ENCODE results near the gene EPHB1. TPM values are rescaled to one million over a fixed set of nuclear protein-coding genes. Genes with fewer than 3 reads are reported as not detected.

Gene EPHB1
- total RNA-seq, 1 experiment from 2014 or later, result 2.8 TPM

GRCh38 chr3:134852893-134853351, 57.9 kb downstream of the EPHB1 start:
- no peak overlapping the region for H3K4me3 Mint-ChIP-seq
- H3K18ac ChIP-seq (ENCODE audit: insufficient read length, low read depth, low read length), result no peak overlapping the region
- H3K14ac ChIP-seq (ENCODE audit: insufficient read depth, low read length), result no peak overlapping the region
- no peaks in the 10 kb centered on the region for H3K9me3 Mint-ChIP-seq
- no peak overlapping the region for H4K8ac ChIP-seq (replicated peaks; ENCODE audit: insufficient read length, low read depth, low read length)
- WGBS (ENCODE audit: extremely low coverage, insufficient read length, low lambda C conversion rate), result no CpG with 5 or more reads among the region's 4 CpGs
- no peaks in the 10 kb centered on the region for H3K79me2 ChIP-seq (ENCODE audit: insufficient read depth, low read length)
- H3K4me1 Mint-ChIP-seq, result peaks cover 18 to 21% of the 10 kb centered on the region in 2 experiments
- H3K36me3 Mint-ChIP-seq (ENCODE audit: insufficient read depth in 1 of 3, low read depth in 3 of 3), result no peaks in the 10 kb centered on the region; a peak in 1 of 7 replicates
- no peaks in the 10 kb centered on the region for H3K23me2 ChIP-seq (ENCODE audit: insufficient read length, low read depth, low read length, poor library complexity, severe bottlenecking)
- no peak overlapping the region for H4K5ac ChIP-seq (ENCODE audit: insufficient read length, low read depth, low read length)
- H2BK5ac ChIP-seq (ENCODE audit: insufficient read length, low read length), result no peak overlapping the region
- H3K9ac ChIP-seq (ENCODE audit: extremely low read depth, insufficient read length, low read length), result no peak overlapping the region
- DNase-seq, result no peak
- H3K27ac Mint-ChIP-seq, result no peak overlapping the region
- H2BK15ac ChIP-seq (ENCODE audit: low read depth, low read length), result no peak overlapping the region
- peaks cover 3% of the 10 kb centered on the region for H3K27me3 Mint-ChIP-seq (ENCODE audit: low read depth)
- H4K20me1 ChIP-seq (ENCODE audit: control insufficient read depth, insufficient read depth, insufficient read length), result no peaks in the 10 kb centered on the region
- H2AK5ac ChIP-seq (ENCODE audit: insufficient read length, low read length), result no peak overlapping the region
- no peak overlapping the region for H3K4ac ChIP-seq (ENCODE audit: low read depth, low read length)
- no peak overlapping the region for H2AFZ ChIP-seq (ENCODE audit: low read length)
- H3K27ac ChIP-seq (ENCODE audit: insufficient read length, low read depth, low read length), result no peak overlapping the region
- H3K23ac ChIP-seq (ENCODE audit: insufficient read length, low read depth, low read length), result no peak overlapping the region
- H2BK120ac ChIP-seq (ENCODE audit: low read depth, low read length, poor library complexity, severe bottlenecking), result no peak overlapping the region
- H3K4me1 ChIP-seq (ENCODE audit: insufficient read depth, low read length), result peaks cover 2% of the 10 kb centered on the region; the same call in 1 of the 2 replicates
- H2BK20ac ChIP-seq (ENCODE audit: low read depth, low read length, poor library complexity, severe bottlenecking), result no peak overlapping the region
- H3K9me3 ChIP-seq (ENCODE audit: control insufficient read depth, low read depth, low read length), result no peaks in the 10 kb centered on the region
- H3K56ac ChIP-seq (ENCODE audit: insufficient read length, low read depth, low read length), result no peak overlapping the region
- no peaks in the 10 kb centered on the region for H3K79me1 ChIP-seq (ENCODE audit: insufficient read depth, low read depth, low read length, poor library complexity, severe bottlenecking)
- no peak overlapping the region for H3T11ph ChIP-seq (ENCODE audit: low read length)
- H3K4me2 ChIP-seq (ENCODE audit: insufficient read depth, insufficient read length, low read length), result no peak overlapping the region
- no peaks in the 10 kb centered on the region for H3K27me3 ChIP-seq (ENCODE audit: insufficient read depth, low read length)
- TF ChIP-seq CTCF (conservative IDR thresholded peaks at IDR 0.05), result no peak
- no peak overlapping the region for H2BK12ac ChIP-seq (ENCODE audit: insufficient read length, low read depth, low read length)
- H4K91ac ChIP-seq (ENCODE audit: insufficient read length, low read depth, low read length), result no peak overlapping the region

Data from H9 (cell line).